Smooth muscle cell of the brain vasculature (primary cell): ENCODE data around the gene NR6A1.

Source experiments
- DNase-seq: peaks from one replicate; pipeline ENCODE4 v3.0.0-alpha.2; 2012; ENCODE audit warnings: low read depth, low spot score

NR6A1 gene

DNA sequence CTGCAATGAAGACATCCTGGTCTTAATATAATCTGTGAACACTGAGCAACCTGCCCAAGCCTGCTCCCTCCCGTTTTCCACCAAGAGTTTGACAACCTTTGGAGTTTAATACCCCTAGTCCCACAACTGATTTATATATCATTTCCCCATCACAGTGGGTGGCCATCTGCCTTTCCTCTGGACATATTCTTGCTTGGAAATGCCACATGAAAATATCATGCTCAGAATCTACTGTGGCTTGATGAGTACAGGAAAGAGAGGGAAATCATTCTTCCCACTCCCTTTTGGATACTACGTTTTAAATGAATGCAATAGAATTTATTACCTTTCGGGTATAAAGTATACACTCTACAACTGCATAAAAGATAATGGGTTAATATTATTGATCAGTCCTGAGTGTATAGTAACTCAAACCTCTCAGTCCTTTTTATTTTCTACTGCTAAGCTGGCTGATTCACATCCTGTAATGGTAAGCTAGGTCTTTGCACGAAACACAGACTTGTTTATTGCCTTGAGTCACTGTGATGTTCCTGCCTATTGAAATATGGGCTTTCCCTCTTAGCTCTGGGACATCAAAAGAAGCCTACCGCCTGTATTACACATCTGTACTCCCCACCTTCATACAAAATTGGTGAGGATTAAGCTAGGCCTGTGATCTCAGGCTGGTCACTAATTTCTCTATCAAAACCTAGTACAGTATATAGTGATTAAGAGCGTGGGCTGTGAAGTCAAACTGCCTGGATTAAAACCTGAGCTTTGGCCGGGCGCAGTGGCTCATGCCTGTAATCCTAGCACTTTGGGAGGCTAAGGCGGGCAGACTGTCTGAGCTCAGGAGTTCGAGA is 196.4 kb downstream of the NR6A1 start:
- no peak for DNase-seq

GRCh38 chr9:124570942-124571666 is 200.0 kb downstream of the NR6A1 start:
- no peak for DNase-seq

- no peak for DNase-seq
Measured at GRCh38 chr9:124569942-124570341, 201.2 kb downstream of the NR6A1 start.

GRCh38 chr9:124567362-124567761 is 203.7 kb downstream of the NR6A1 start:
- DNase-seq = no peak

GRCh38 chr9:124562328-124562727 is 208.8 kb downstream of the NR6A1 start:
- no peak for DNase-seq

DNA sequence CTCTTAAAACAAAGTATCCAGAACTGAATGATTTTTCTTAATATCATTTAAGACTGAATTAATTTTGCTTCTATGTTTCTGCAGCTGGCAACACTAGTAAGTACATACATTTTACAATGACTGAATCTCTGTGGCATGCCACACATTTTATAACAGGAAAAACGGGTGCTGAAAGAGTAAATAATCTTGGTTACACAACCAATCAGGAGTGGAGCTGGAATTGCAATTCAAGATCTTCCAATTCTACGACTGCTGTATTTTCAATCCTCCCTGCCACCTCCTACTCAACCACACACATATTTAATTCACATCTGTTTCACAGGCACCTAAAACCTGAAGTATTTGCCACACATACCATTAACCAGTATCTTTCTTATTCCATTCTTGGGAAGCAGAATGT is 211.2 kb downstream of the NR6A1 start:
- no peak for DNase-seq

GRCh38 chr9:124558777-124559470 is 212.2 kb downstream of the NR6A1 start:
- no peak for DNase-seq

GRCh38 chr9:124557895-124558294 is 213.2 kb downstream of the NR6A1 start:
- DNase-seq = no peak

DNA sequence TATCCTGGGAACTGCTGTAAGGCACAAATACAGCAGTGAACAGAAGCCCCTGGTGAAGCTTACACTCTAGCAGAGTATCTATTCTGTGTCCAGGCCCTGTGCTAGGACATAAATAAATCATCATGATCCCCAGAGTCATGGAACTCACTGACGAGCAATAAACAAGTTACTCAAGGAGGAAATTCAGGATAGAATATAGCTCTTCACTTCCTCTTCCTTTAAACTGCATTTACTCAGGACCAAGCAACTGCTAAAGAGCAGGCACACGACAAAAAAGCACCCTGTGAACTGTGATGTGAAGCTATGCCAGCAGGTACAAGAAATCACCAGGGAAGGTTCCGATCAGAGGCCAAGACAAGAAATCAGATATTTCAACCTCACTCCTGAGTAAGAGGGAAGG is 216.1 kb downstream of the NR6A1 start:
- no peak for DNase-seq

GRCh38 chr9:124553738-124554137 is 217.4 kb downstream of the NR6A1 start:
- no peak for DNase-seq

DNA sequence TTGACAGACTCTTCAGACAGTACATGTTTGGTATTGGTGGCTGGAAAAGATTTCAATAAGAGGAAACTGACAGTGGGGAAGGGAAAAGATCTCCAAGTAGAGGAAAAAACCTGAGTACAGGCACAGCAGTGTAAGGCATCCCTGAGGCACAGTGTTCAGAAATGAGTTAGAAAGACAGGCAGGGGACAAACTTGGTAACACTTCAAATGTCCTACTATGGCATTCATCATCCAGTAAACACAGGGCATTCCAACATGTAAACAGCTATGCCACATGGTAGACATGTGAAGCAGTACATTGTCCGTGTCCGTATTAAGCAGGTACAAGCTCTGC is 218.9 kb downstream of the NR6A1 start:
- no peak for DNase-seq

- no peak for DNase-seq
Measured at GRCh38 chr9:124551472-124552272, 219.4 kb downstream of the NR6A1 start.

DNA sequence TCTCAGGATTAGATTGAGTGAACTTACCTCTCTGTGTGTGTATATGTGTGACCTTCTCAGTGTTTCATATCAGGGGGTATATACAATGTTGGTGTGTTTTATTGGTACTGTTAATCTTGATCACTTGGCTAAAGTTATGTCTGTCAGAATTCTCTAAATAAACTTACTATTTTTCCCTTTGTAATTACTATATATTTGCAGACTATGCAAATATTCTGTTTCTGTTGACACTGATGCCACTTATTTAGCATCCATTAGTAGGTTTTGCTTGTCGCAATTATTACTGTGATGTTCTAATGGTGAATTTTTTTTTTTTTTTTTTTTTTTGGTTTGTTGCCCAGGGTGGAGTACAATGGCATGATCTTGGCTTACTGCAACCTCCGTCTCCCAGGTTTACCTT is 221.0 kb downstream of the NR6A1 start:
- DNase-seq = no peak

DNA sequence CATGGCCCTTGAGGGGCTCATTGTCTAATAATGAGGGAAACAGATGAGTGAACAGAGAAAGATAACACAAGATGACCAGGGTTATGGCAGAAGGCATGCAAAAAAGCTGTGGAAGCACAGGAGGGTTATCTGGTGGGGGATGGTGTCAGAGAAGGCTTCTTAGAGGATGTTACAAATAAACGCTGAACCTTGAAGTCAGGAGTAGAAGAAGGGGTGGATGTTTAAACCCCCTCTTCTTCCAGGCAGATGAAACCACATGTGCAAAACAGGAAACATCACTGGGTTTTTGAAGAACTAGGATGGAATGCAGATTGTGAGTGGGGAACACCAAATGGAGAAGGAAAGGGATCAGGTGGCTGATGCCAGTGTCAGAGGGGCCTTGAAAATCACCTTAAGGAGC is 222.1 kb downstream of the NR6A1 start:
- DNase-seq = no peak

GRCh38 chr9:124544535-124544934 is 226.6 kb downstream of the NR6A1 start:
- DNase-seq = no peak

- no peak for DNase-seq
Measured at GRCh38 chr9:124541824-124542223, 229.3 kb downstream of the NR6A1 start.

DNA sequence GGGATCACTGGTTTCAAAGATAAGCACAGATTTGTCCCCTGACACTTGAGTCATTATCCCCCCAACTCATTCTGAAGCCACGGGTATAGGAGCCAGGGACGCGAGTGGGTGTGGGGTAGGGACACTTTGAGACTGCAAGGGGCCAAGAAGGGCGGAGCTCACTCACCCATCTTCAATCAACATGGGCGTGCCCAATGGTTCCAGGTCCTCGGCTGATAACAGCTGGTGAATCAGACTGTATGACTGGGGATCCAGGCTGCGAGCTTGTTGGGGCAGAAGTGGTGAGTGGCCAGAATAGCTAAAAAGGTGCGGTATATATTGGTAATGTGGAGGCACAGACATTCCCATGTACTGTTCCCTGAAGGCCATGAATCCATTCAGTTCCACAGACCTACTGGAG is 233.2 kb downstream of the NR6A1 start:
- no peak for DNase-seq

DNA sequence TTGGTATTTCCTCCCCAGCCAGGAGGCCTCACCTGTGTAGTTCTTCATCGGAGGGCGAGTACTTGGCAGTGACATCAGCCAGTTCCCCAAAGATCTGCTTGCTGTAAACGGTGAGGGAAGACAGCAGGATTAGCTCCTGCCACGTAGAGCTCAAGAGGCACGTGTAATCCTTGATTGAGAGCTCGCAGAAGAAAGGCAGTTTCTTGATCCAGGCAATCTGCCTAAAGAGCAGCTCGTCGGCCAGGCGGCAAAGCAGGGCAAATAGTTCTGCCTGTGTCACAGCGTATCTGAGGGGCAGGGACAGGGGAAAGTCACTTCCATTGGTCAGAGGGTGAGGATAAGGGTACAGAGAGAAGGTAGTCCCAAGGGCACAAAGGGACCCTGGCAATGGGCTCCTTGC is 235.3 kb downstream of the NR6A1 start:
- no peak for DNase-seq

- DNase-seq = no peak
Measured at GRCh38 chr9:124532897-124533296, 238.2 kb downstream of the NR6A1 start.

DNA sequence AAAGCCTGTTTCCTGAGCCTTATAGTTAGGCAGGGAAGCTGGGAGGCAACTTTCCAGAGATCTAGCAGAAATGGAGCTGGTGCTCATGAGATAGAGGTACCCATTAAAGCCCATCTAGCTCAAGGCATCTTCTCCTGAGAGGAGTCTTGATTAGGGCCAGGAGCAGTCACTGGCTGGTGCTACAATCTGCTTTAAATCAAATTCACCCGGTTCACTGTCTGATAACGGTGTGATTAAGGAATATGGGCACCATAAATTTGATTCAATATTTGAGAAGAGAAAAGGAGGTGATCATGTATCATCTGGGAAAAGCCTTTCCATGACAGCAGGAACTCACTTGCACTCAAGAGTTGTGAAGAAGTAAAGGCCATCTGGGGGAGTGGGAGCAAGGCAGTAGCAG is 240.0 kb downstream of the NR6A1 start:
- no peak for DNase-seq

DNA sequence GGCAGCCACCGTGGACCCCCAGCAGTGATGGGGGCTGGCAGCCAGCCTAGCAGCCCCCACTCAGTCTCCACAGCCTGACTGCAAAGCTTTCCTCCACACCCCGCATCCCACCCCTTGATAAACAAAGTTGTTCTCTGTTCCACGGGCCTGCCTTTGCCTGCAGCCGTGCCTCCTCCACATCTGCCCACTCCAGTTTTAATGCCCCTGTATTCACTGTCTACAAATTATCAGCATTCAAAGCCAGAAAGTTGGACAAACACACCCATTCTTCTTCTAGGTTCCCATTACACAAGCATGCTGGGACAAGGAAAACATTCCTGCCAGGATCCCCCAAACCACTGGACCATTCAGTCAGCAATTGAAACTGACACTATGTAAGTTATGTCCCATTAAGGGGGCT is 240.9 kb downstream of the NR6A1 start:
- DNase-seq = no peak

- DNase-seq = no peak
Measured at GRCh38 chr9:124527781-124528180, 243.3 kb downstream of the NR6A1 start.
